CD4-positive, alpha-beta T cell (primary cell): ENCODE measurements around the gene B4GALT3. TPM values are rescaled to one million over a fixed set of nuclear protein-coding genes. Genes with fewer than 3 reads are reported as not detected.

Experiments
- ATAC-seq: fragments of 200-7000 bp; cut with Tn5 transposase; one replicate; pipeline ENCODE4 v1.10.0; 2022; ENCODE audit warnings: mild to moderate bottlenecking; ENCODE audit not compliant: poor library complexity
- CTCF ChIA-PET: fragments of 350-600 bp; sonication (Branson Sonifier 250); formaldehyde crosslinking; loops from one replicate; lab custom pipeline; 2021; ENCODE audit warnings: antibody characterized with exemption, inconsistent platforms; lab: Charles Lee
- POLR2A ChIA-PET: fragments of 350-600 bp; sonication (Branson Sonifier 250); formaldehyde crosslinking; loops from one replicate; lab custom pipeline; 2021; ENCODE audit warnings: antibody characterized with exemption, inconsistent platforms; lab: Charles Lee
- DNase-seq, 14 experiments: peaks; one replicate each; pipeline ENCODE4 v3.0.0-alpha.2; 2013 to 2020; ENCODE audit warnings: mixed read lengths in 2 of 14
- H3K27ac ChIP-seq, 2 donors: one replicate each; pipeline versions ENCODE4 v1.5.1 to v1.7.0; 2013; ENCODE audit warnings: low read length in 2 of 2, low read depth in 1 of 2, mild to moderate bottlenecking in 1 of 2
- H3K27me3 ChIP-seq, 2 experiments: 1 replicate in 1 of 2; 2 replicates in 1 of 2; pipeline versions ENCODE4 v1.6.1 to v1.7.0; 2013; ENCODE audit warnings: low read length in 2 of 2, control low read depth in 1 of 2, mild to moderate bottlenecking in 1 of 2, moderate library complexity in 1 of 2; ENCODE audit not compliant: insufficient read depth in 2 of 2, control insufficient read depth in 1 of 2
- H3K36me3 ChIP-seq: one replicate; pipeline ENCODE4 v1.6.1; 2013; ENCODE audit warnings: low read length, control low read depth; ENCODE audit not compliant: insufficient read depth
- H3K4me1 ChIP-seq: one replicate; pipeline ENCODE4 v1.6.1; 2013; ENCODE audit warnings: low read length, control low read depth; ENCODE audit not compliant: insufficient read depth
- H3K4me3 ChIP-seq: one replicate; pipeline ENCODE4 v1.5.1; 2013; ENCODE audit warnings: mild to moderate bottlenecking, low read length, moderate library complexity
- H3K9me3 ChIP-seq, 2 experiments: 1 replicate in 1 of 2; 2 replicates in 1 of 2; pipeline versions ENCODE4 v1.6.1 to v1.7.0; 2013; ENCODE audit warnings: low read length in 2 of 2, mild to moderate bottlenecking in 2 of 2, control low read depth in 1 of 2, moderate library complexity in 1 of 2; ENCODE audit not compliant: control insufficient read depth in 1 of 2, insufficient read depth in 1 of 2
- H3K27ac Mint-ChIP-seq: one replicate; pipeline ENCODE4 v1.8.0; 2020; ENCODE audit warnings: mixed read lengths
- H3K27me3 Mint-ChIP-seq: one replicate; pipeline ENCODE4 v1.8.0; 2021; ENCODE audit warnings: mixed read lengths
- H3K36me3 Mint-ChIP-seq: one replicate; pipeline ENCODE4 v1.8.0; 2021; ENCODE audit warnings: low read depth, mixed read lengths
- H3K4me1 Mint-ChIP-seq: one replicate; pipeline ENCODE4 v1.8.0; 2021; ENCODE audit warnings: low read depth, mixed read lengths
- H3K4me3 Mint-ChIP-seq: one replicate; pipeline ENCODE4 v1.8.0; 2020; ENCODE audit warnings: mild to moderate bottlenecking, mixed read lengths
- H3K9me3 Mint-ChIP-seq: one replicate; pipeline ENCODE4 v1.8.0; 2020; ENCODE audit warnings: mixed read lengths
- intact Hi-C, 2 experiments: fragments of 100-400 bp; cut with DNase I in 1 of 2; cut with micrococcal nuclease in 1 of 2; formaldehyde crosslinking; loops; one replicate each; pipeline versions ENCODE4 v1.15.1 to v1.9.0; 2023 to 2025; cut with DNase I, micrococcal nuclease
- total RNA-seq, 174 experiments: library from RNA in 2 of 174; stranded (reverse) in 2 of 174; gene quantifications; one replicate each; pipeline ENCODE4 v1.2.3 and lab custom pipeline; 2021 to 2026
- TF ChIP-seq, protein P1 (sequence below): fragments of 200-600 bp; IDR thresholded peaks from one replicate; pipeline ENCODE4 v1.8.0; 2022; ENCODE audit warnings: antibody characterized with exemption, mild to moderate bottlenecking

B4GALT3 gene
- total RNA-seq, 2 experiments from 2014 or later, result 40.8 to 44.3 TPM

DNA sequence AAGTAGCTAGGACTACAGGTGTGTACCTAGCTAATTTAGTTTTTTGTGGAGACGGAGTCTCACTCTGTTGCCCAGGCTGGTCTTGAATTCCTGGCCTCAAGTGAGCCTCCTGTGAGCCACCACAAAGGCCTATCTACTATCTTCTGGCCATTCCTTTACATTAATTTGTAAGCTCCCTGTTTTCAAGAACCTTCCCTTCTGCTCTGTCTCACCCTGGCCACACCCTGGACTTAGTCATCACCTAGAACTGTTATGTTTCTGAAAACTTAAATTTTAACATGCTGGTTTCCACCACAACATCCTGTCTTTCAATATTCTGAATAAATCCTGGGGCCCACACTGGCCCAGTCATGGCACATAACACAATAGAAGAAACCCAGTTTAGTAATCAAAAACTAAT is 4.9 kb upstream of the B4GALT3 start:
- Histone ChIP-seq H3K9me3 (no peaks in the 10 kb centered on the region), H3K27me3 (no peaks in the 10 kb centered on the region), H3K27ac (peak overlapping the region; percentile 74 to 78), H3K36me3 (no peaks in the 10 kb centered on the region), H3K4me1 (peaks cover 83% of the 10 kb centered on the region), H3K4me3 (peak overlapping the region; percentile 8)
- Mint-ChIP-seq H3K36me3 (peaks cover 3% of the 10 kb centered on the region), H3K9me3 (no peaks in the 10 kb centered on the region), H3K27ac (peak overlapping the region; percentile 97), H3K4me1 (peaks cover 77% of the 10 kb centered on the region), H3K27me3 (no peaks in the 10 kb centered on the region), H3K4me3 (peak overlapping the region; percentile 72)
- peak in 13 of 14 experiments; percentile 36 to 90 (median 54) for DNase-seq
- CTCF ChIA-PET, result interaction anchor here (0.8 to 3.3 kb wide), 6 partner anchors 9 to 109 kb away, joined by 3 to 18 read pairs (median 10); partner anchors contain the start of genes NDUFS2, PPOX and TOMM40L
- intact Hi-C loops, result no loop called here
- ATAC-seq, result peak; percentile 49
- POLR2A ChIA-PET, result interaction anchor here (0.6 to 5.2 kb wide), 24 partner anchors 9 to 213 kb away, joined by 3 to 67 read pairs (median 5); partner anchors contain the start of genes ADAMTS4, ARHGAP30, NDUFS2 and NIT1
- TF ChIP-seq, protein P1, sequence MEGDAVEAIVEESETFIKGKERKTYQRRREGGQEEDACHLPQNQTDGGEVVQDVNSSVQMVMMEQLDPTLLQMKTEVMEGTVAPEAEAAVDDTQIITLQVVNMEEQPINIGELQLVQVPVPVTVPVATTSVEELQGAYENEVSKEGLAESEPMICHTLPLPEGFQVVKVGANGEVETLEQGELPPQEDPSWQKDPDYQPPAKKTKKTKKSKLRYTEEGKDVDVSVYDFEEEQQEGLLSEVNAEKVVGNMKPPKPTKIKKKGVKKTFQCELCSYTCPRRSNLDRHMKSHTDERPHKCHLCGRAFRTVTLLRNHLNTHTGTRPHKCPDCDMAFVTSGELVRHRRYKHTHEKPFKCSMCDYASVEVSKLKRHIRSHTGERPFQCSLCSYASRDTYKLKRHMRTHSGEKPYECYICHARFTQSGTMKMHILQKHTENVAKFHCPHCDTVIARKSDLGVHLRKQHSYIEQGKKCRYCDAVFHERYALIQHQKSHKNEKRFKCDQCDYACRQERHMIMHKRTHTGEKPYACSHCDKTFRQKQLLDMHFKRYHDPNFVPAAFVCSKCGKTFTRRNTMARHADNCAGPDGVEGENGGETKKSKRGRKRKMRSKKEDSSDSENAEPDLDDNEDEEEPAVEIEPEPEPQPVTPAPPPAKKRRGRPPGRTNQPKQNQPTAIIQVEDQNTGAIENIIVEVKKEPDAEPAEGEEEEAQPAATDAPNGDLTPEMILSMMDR, result no peak

DNA sequence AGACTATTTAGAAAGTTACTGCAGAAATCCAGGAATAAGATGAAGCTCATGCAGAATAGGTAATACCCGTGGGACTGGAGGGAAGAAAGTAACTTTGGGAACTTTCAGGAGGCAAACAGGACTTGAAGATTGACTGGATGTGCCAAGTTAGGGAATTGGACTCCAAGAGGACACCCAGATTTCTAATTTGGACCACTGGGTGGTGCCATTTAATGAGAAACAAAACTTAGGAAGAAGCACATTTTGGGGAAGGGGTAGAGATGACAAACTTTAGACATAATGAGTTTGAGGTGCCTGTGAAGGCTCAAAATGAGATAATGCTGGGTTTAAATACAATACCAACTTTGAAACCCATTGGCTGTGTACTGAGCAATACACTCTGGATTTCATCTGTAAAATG is 3.3 kb upstream of the B4GALT3 start:
- H3K36me3 Mint-ChIP-seq, result peaks cover 17% of the 10 kb centered on the region
- DNase-seq (peak in 3 of 14 experiments; percentile 36 to 49 (median 44)), ATAC-seq (no peak)
- H3K36me3 ChIP-seq, result peaks cover 4% of the 10 kb centered on the region
- H3K27me3 Mint-ChIP-seq, result no peaks in the 10 kb centered on the region
- H3K9me3 ChIP-seq, result no peaks in the 10 kb centered on the region
- H3K27ac ChIP-seq, result peak overlapping the region in 1 of 2 donors; percentile 78
- H3K4me3 ChIP-seq, result no peak overlapping the region
- intact Hi-C loops, result no loop called here
- peaks cover 77% of the 10 kb centered on the region for H3K4me1 Mint-ChIP-seq
- ChIA-PET CTCF (interaction anchor here (1.0 to 3.3 kb wide), 2 partner anchors 11 to 126 kb away, joined by 3 to 14 read pairs; no protein-coding TSS in a partner anchor), POLR2A (interaction anchor here (0.7 to 5.2 kb wide), 4 partner anchors 10 to 27 kb away, joined by 3 to 67 read pairs (median 13); partner anchors contain the start of genes NDUFS2, PPOX and UFC1)
- peak overlapping the region; percentile 97 for H3K27ac Mint-ChIP-seq
- no peaks in the 10 kb centered on the region for H3K9me3 Mint-ChIP-seq
- TF ChIP-seq, protein P1, result peak; percentile 70
- H3K4me1 ChIP-seq, result peaks cover 81% of the 10 kb centered on the region
- H3K27me3 ChIP-seq, result no peaks in the 10 kb centered on the region
- peak overlapping the region; percentile 55 for H3K4me3 Mint-ChIP-seq

DNA sequence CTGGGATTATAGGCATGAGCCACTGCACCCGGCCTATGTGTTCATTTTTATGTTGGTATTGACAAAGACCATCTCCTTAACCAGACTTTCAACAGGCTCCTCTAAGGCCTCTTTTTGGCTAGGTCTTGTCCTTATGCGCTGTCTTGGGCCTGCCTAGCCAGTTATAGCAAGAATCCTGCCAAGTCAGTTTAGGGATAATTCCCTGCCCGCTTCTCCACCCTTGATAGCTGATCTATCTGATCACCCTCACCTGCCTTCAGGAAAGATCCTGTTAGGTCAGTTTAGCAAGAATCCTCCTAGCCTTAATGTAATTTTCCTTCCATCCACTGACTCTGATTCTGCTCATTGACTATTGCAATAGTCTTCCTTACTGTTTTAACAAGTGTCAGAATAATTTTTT is 2.4 kb upstream of the B4GALT3 start:
- H3K27ac ChIP-seq, result no peak overlapping the region
- ATAC-seq, result no peak
- ChIA-PET POLR2A (interaction anchor here (0.9 to 5.2 kb wide), 3 partner anchors 14 to 46 kb away, joined by 4 to 67 read pairs (median 4); partner anchors contain the start of genes NDUFS2, PPOX and TOMM40L), CTCF (interaction anchor here (1.0 to 1.3 kb wide), 2 partner anchors 46 to 126 kb away, joined by 3 read pairs; partner anchors contain the start of gene TOMM40L)
- TF ChIP-seq, protein P1, result no peak
- Mint-ChIP-seq H3K9me3 (no peaks in the 10 kb centered on the region), H3K4me1 (peaks cover 78% of the 10 kb centered on the region), H3K27me3 (no peaks in the 10 kb centered on the region), H3K27ac (peak overlapping the region; percentile 97), H3K36me3 (peaks cover 26% of the 10 kb centered on the region), H3K4me3 (peak overlapping the region; percentile 50)
- intact Hi-C loops, result loop anchor here in 1 of 2 experiments (5.0 kb wide), 1 partner anchor 43 kb away; the partner anchor contains the start of gene APOA2
- no peak overlapping the region for H3K4me3 ChIP-seq
- no peaks in the 10 kb centered on the region for H3K9me3 ChIP-seq
- no peak for DNase-seq
- peaks cover 13% of the 10 kb centered on the region for H3K36me3 ChIP-seq
- no peaks in the 10 kb centered on the region for H3K27me3 ChIP-seq
- H3K4me1 ChIP-seq, result peaks cover 81% of the 10 kb centered on the region
